Dedifferentiated amniotic fluid mesenchymal stem cell (primary cell): ENCODE results near the gene GPR176.
A peak's percentile ranks its signal among the peaks of the same experiment; 100 is the strongest.
"Not testable (repeated sequence)": the region's sequence is repeated elsewhere in the genome, so short reads cannot be mapped to it uniquely, and the experiment has no call there.

ENCODE experiments used
- DNase-seq: peaks from one replicate; pipeline ENCODE4 v3.0.0-alpha.2; 2016; ENCODE audit errors: extremely low spot score

The GPR176 gene

GRCh38 chr15:39857132-39857531 lies 62.9 kb downstream of the GPR176 start:
- DNase-seq, result no peak

GRCh38 chr15:39856357-39856756 lies 63.7 kb downstream of the GPR176 start:
- no peak for DNase-seq

GRCh38 chr15:39855400-39855799 lies 64.7 kb downstream of the GPR176 start:
- DNase-seq, result no peak

GRCh38 chr15:39854161-39854560 lies 65.9 kb downstream of the GPR176 start:
- DNase-seq, result no peak

GRCh38 chr15:39852250-39852649 lies 67.8 kb downstream of the GPR176 start:
- DNase-seq, result peak; percentile 72

- peak; percentile 22 for DNase-seq
These were observed 68.5 kb downstream of the GPR176 start for GRCh38 chr15:39851500-39852092.

- DNase-seq, result no peak
These were observed 69.6 kb downstream of the GPR176 start for GRCh38 chr15:39850436-39850835.

GRCh38 chr15:39846108-39846507 lies 74.0 kb downstream of the GPR176 start:
- DNase-seq, result no peak

- DNase-seq, result no peak
These were observed 74.5 kb downstream of the GPR176 start for GRCh38 chr15:39845582-39845981.

GRCh38 chr15:39843565-39843964 lies 76.5 kb downstream of the GPR176 start:
- DNase-seq, result no peak

GRCh38 chr15:39837454-39837853 lies 82.6 kb downstream of the GPR176 start:
- DNase-seq, result no peak

GRCh38 chr15:39835550-39835949 lies 84.5 kb downstream of the GPR176 start:
- no peak for DNase-seq

- DNase-seq, result no peak
These were observed 85.8 kb downstream of the GPR176 start for GRCh38 chr15:39834256-39834655.

- peak; percentile 84 for DNase-seq
These were observed 86.5 kb downstream of the GPR176 start for GRCh38 chr15:39833515-39833981.

GRCh38 chr15:39830166-39830565 lies 89.9 kb downstream of the GPR176 start:
- no peak for DNase-seq

GRCh38 chr15:39828374-39828931 lies 91.6 kb downstream of the GPR176 start:
- DNase-seq, result no peak

GRCh38 chr15:39826975-39827374 lies 93.1 kb downstream of the GPR176 start:
- no peak for DNase-seq

- no peak for DNase-seq
These were observed 96.4 kb downstream of the GPR176 start for GRCh38 chr15:39823634-39824033.

- DNase-seq, result no peak
These were observed 99.9 kb downstream of the GPR176 start for GRCh38 chr15:39820050-39820602.

- no peak for DNase-seq
These were observed 100.5 kb downstream of the GPR176 start for GRCh38 chr15:39819533-39819932.

- no peak for DNase-seq
These were observed 102.2 kb downstream of the GPR176 start for GRCh38 chr15:39817892-39818291.

GRCh38 chr15:39814489-39814888 lies 105.6 kb downstream of the GPR176 start:
- no peak for DNase-seq

GRCh38 chr15:39812651-39813050 lies 107.4 kb downstream of the GPR176 start:
- not testable (repeated sequence) for DNase-seq

GRCh38 chr15:39808909-39809308 lies 111.2 kb downstream of the GPR176 start:
- no peak for DNase-seq
